Measurements from ENCODE around the gene OPN4. TPM values are rescaled to one million over a fixed set of nuclear protein-coding genes. Genes with fewer than 3 reads are reported as not detected.
A peak's percentile ranks its signal among the peaks of the same experiment; 100 is the strongest.
"Not testable (repeated sequence)": the region's sequence is repeated elsewhere in the genome, so short reads cannot be mapped to it uniquely, and the experiment has no call there.

Gene OPN4
- total RNA-seq, 4 donors from 2014 or later: 0.29 to 0.80 (median 0.35) TPM

DNA sequence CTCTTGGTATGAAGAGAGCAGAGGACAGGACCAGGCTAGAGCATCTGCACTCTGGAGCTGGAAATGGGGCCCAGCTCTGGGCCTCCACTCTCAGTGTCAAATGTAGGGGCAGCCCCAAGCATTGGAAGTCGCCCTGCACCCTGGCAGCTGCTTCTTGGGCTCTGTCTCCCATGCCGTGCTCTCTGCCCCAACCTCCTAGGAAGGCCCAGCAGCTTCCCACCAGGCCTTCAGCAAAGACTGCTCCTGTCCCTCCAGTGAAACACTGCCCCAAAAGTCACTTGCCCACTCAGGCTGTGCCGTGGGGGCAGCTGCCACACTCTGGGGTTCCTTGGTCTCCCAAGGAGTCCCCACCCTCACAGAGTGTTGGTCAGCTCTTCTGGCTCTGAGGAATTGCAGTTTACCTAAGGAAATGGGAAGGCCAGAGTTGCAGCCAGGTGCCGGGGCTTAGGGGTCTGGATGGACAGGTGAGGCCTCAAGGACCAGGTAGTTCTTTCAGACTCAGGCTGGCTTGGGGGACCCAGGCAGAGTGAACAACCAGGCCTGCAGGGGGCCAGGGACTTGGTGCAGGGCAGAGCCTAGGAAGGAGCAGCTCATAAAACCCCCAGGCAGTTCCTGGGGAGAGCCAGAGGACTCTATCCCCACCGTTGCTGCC lies 9.4 kb upstream of the OPN4 start:
- intact Hi-C loops (cut with DNase I; ENCODE audit: low total_unique reads): no loop called here
- no peak for TF ChIP-seq POLR2A (IDR thresholded peaks at IDR 0.05)
- TF ChIP-seq, protein P1, sequence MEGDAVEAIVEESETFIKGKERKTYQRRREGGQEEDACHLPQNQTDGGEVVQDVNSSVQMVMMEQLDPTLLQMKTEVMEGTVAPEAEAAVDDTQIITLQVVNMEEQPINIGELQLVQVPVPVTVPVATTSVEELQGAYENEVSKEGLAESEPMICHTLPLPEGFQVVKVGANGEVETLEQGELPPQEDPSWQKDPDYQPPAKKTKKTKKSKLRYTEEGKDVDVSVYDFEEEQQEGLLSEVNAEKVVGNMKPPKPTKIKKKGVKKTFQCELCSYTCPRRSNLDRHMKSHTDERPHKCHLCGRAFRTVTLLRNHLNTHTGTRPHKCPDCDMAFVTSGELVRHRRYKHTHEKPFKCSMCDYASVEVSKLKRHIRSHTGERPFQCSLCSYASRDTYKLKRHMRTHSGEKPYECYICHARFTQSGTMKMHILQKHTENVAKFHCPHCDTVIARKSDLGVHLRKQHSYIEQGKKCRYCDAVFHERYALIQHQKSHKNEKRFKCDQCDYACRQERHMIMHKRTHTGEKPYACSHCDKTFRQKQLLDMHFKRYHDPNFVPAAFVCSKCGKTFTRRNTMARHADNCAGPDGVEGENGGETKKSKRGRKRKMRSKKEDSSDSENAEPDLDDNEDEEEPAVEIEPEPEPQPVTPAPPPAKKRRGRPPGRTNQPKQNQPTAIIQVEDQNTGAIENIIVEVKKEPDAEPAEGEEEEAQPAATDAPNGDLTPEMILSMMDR (IDR thresholded peaks at IDR 0.05): no peak
- WGBS, 2 donors: 76 to 91% methylated on average over 5 of the region's 5 CpGs
- peak; percentile 15 to 74 for DNase-seq (ENCODE audit: low spot score in 2 of 2)
- no peak overlapping the region for H3K4me3 ChIP-seq (ENCODE audit: low read depth, poor library complexity, severe bottlenecking)

DNA sequence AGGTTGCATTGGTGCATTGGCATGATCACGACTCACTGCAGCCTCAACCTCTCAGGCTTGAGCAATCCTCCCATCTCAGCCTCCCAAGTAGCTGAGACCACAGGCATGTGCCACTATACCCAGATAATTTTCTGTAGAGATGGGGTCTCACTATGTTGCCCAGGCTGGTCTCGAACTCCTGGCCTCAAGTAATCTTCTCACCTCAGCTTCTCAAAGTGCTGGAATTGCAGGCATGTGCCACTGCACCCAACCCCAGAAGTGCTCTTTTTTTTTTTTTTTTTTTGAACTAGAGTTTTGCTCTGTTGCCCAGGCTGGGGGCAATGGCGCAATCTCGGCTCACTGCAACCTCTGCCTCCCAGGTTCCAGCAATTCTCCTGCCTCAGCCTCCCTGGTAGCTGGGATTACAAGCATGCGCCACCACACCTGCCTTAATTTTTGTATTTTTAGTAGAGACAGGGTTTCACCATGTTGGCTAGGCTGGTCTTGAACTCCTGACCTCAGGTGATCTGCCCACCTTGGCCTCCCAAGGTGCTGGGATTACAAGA lies 8.7 kb upstream of the OPN4 start:
- intact Hi-C loops (cut with DNase I; ENCODE audit: low total_unique reads); H3K4me3 ChIP-seq (ENCODE audit: low read depth, poor library complexity, severe bottlenecking): not testable (repeated sequence)
- peak in 1 of 2 donors; percentile 68 for DNase-seq (ENCODE audit: low spot score in 2 of 2)
- 94 to 99% methylated on average over 5 of the region's 5 CpGs for WGBS, 2 donors

DNA sequence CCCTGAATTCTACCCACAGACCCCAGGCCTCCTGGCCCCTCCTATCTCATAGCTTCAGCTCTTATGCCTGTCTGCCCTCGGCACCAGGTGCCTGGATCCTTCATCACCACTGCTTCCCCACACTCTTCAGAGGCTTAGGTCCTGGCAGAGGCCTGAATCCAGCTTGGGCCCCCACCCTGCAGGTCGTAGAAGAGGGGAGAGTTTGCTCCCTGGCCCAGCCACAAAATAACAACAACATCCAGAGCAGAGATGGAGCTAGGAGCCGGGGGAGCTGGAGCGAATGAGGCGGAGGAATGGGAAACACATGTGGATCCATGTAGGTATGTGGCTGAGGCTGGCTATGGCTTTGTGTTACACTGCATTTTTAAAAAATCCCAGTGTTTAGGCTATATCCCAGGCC lies 7.8 kb upstream of the OPN4 start:
- 80 to 90% methylated on average over 5 of the region's 5 CpGs for WGBS, 2 donors
- H3K4me3 ChIP-seq (ENCODE audit: low read depth, poor library complexity, severe bottlenecking): no peak overlapping the region
- TF ChIP-seq, protein P1 (IDR thresholded peaks at IDR 0.05): no peak
- TF ChIP-seq POLR2A (IDR thresholded peaks at IDR 0.05): no peak
- DNase-seq (ENCODE audit: low spot score in 2 of 2): peak; percentile 11 to 81
- intact Hi-C loops (cut with DNase I; ENCODE audit: low total_unique reads): no loop called here

DNA sequence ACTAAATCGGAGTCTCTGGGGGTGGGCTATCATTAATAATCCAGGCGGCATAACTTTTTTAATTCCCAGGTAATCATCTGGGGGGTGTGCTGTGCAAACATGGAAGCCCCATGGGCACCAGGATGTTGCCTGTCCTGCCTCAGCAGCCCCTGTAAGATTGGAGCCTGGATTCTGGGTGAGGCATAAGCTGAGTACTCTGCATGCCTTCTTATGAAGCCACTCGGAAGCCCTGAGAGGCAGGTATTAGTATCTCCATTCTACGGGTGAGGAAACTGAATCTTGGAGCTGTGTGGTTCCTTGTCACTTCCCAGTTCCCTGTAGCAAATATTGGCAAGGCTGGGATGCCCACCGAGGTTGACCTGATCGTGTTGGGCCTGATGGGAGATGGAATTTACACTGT lies 7.4 kb upstream of the OPN4 start:
- WGBS, 2 donors: 77 to 83% methylated on average over 6 of the region's 6 CpGs
- intact Hi-C loops (cut with DNase I; ENCODE audit: low total_unique reads): no loop called here
- H3K4me3 ChIP-seq (ENCODE audit: low read depth, poor library complexity, severe bottlenecking): no peak overlapping the region
- peak; percentile 11 to 62 for DNase-seq (ENCODE audit: low spot score in 2 of 2)
- no peak for TF ChIP-seq POLR2A (IDR thresholded peaks at IDR 0.05)
- TF ChIP-seq, protein P1 (IDR thresholded peaks at IDR 0.05): no peak

DNA sequence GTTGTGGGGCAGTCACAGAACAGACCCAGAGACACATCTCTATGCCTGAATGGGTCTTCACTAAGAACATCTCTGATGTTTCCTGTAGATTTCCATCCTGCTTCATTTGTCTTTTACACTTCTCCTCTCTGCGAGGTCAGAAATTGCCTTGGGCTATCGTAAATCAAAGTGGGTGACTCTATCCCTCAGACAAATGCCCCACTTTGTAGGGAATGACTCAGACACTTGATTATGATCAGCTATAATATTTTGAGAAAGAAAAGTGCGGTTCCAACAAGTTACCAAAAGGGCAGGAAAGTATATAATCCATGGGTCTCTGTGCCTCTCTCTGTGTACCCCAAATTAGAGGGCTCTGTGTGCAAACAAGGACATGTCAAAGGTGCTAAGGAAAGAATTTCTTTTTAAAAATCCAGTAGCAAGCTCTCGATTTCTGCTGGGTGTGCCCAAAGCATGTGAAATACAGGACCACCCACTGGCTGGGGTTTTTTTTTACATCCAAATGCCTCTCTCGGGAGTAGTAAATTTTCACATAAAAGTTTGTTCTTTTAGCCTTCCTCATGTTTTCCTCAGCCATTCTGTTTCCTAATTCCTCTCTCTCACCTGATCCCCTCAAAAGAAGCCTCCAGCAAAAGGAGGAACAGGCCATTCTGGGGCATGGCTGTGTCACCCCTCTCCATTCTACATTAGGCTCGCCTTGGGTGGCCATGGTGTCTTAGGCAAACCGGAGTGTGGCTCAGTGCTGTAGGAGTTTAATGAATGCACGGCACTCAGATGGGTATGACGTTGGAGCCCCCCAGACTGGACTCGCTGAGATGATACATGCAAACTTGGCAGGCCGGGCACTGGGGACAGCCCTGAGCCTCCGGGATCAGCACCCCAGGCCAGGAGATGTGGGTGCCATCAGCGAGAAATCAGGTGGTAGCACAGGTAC lies 6.3 kb upstream of the OPN4 start:
- WGBS, 2 donors: 52 to 67% methylated on average over 13 of the region's 13 CpGs
- H3K4me3 ChIP-seq (ENCODE audit: low read depth, poor library complexity, severe bottlenecking): no peak overlapping the region
- peak; percentile 14 to 81 for DNase-seq (ENCODE audit: low spot score in 2 of 2)
- intact Hi-C loops (cut with DNase I; ENCODE audit: low total_unique reads): no loop called here
- TF ChIP-seq, protein P1 (IDR thresholded peaks at IDR 0.05): no peak
- TF ChIP-seq POLR2A (IDR thresholded peaks at IDR 0.05): no peak

Data from lower leg skin (tissue), 4 donors.